HG03280 (cell line): Measurements from ENCODE around the gene C2orf78.
"Not testable (repeated sequence)": the region's sequence is repeated elsewhere in the genome, so short reads cannot be mapped to it uniquely, and the experiment has no call there.

Experiments
- ATAC-seq: cut with Tn5 transposase; IDR thresholded peaks from one replicate; pipeline ENCODE4 v1.9.1; 2021; ENCODE audit warnings: mild to moderate bottlenecking, moderate library complexity; ENCODE audit not compliant: unreplicated experiment

C2orf78 gene, protein sequence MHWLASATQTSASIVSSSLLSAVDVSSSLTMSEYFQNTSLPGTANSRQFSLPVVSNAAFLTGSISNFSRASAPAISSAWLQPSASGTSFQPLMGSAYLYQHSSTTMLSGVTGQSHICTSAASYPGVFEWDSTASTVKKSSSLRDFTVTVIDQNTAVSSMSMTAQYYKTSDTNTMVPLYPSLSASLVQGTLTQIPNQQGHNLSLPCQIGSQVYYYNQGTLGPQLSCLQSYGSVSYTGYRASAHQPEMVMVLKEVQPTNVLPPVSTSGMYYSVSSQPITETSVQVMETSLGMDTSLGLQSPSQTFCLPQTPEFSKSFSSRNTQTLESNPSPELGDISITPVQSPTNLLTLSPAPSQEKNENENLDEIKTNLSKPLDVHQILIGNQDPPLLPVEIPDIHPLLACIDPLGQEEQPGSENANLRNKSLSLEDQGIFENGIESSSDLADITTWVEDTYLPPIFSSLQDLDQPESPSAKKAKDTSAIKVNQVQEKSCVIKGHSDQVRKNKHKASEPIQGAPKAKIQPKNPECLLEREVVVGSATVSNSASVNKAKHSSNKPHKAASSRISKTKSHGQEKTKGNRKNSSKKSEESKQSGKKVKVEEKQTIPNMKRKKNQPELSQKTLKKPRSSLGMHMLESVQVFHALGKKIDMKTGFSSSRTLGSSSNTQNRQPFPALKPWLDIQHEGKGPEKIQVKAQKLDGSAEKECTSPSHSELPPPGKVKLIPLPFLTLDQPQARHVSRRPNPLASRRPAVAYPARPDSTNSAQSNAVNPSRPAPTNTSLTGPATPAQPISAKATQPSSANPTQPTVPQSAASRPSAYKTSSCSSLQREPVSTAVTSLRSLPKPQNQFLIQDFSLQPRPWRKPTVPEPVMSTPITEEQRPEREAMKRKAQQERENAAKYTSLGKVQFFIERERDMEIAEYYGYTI

DNA sequence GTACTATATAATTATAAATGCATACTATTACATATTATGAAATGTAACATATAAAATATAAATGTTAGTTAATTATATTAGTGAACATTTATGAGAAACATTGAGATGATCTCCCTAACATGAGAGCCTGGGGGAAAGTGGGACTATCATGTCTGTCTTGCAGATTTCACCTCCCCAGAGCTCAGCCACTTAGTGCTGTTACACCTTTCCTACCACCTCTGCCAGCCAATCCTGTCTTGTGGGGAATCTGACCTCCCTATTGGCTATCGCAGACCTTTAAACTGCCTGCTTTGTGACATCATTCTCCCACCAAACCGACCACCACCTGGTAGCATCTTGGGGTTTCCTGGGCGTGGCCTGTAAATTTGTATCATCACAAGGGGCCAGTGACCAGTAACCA lies at the start of gene C2orf78:
C2orf78 (plus strand) TSS at position 301 of the 400 bp plus-strand sequence. CDS start 127 bp downstream, outside the sequence.
- not testable (repeated sequence) for ATAC-seq

DNA sequence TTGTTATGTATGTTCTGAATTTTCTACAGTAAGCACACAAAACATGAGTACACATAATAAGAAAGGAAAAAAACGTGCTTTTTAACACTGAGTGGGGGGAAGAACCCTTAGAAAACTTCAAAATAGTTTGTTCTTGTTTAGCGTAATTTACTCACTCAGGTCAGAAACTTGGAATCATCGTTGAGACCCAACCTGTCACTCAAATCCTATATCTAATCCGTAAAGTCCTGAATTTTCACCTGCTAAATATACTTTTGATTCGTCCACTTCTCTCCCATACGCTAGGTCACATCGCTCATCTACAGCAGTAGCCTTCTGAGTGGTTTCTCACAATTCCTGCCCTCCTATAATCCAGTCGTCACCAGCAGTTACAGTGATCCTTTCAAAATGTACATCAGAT lies 47.6 kb upstream of the C2orf78 start:
- no peak for ATAC-seq

DNA sequence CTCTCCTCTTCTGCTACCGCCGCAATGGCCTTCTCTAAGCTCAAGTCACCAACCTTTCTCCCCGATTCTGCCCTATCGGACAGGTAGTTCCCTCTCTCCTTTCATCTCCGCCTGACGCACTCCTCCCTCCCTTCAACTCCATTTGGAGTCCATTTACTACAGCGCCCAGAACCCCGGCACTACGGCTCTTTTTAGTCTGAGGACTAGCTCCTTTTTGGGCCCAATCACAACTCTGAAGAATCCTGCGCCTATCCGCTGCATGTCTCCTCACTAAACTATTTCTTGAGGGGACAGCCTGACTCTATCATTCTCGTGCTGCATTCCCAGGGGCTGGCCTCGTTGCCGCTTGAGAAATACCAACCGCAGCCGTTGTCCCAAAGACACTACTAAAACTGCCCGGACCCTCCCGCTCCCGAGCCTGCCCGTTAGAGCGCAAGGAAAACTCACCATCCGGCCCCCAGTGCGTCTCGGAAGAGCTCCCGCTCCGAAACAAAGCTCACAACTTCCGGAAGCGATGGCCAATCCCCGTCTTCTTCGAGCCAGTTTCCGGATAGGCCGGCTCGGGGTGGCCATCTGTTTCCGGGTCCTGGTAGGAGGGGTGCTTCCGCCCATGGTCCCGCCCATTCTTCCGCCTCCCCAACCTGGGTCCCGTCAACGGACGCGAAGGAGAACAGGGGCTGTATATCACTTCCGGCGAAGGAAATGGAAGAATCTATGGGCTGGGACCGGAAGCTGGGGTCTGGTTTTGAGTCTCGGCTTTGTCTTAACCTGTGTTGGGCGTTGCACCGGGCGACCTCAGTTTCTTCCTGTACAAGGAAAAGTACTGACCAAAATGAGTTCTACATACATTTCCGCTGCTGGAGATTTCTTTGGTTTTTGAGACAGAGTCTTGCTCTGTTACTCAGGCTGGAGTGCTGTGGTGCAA lies 46.9 kb upstream of the C2orf78 start, which contains the start of gene TPRKB:
TPRKB (minus strand) TSS at position 491 of the 925 bp plus-strand sequence. CDS start 2,776 bp downstream, outside the sequence.
- peak; percentile 98 for ATAC-seq

DNA sequence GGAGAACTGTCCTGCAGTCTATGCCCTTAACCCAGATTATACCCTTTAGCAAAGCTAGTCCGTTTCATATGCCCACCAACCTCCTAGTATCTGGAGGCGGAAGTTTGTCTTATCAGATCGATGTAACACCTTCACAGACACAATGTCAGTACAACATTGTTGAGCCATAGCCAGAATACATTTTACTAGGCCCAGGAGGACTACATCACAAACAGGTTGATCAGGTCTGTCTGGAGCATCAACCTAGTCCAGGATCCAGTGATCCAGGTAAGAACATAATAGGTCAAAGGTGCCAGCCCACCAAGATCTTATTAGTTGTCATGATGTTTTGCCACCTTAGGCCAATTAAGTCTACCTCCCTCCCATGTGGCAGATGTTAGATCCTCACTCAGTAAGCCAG lies 44.9 kb upstream of the C2orf78 start:
- ATAC-seq, result no peak

DNA sequence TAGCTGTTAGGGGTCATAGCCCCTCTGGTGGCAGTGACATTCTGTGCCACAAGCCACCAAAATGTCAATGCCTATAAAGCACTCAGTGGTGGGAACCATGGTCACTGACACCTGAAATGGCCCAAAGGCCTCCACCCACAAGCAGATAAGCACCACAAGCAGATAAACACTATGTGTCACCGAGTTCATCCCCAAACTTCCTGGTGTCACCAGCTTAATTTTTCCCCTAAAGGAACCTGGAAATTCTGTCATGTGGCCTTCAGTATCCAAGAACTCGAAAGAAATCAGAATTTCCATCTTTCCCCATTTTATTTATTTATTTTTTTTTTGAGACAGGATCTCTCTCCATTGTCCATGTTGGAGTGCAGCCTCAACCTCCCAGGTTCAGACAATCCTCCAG lies 43.2 kb upstream of the C2orf78 start:
- ATAC-seq, result no peak

DNA sequence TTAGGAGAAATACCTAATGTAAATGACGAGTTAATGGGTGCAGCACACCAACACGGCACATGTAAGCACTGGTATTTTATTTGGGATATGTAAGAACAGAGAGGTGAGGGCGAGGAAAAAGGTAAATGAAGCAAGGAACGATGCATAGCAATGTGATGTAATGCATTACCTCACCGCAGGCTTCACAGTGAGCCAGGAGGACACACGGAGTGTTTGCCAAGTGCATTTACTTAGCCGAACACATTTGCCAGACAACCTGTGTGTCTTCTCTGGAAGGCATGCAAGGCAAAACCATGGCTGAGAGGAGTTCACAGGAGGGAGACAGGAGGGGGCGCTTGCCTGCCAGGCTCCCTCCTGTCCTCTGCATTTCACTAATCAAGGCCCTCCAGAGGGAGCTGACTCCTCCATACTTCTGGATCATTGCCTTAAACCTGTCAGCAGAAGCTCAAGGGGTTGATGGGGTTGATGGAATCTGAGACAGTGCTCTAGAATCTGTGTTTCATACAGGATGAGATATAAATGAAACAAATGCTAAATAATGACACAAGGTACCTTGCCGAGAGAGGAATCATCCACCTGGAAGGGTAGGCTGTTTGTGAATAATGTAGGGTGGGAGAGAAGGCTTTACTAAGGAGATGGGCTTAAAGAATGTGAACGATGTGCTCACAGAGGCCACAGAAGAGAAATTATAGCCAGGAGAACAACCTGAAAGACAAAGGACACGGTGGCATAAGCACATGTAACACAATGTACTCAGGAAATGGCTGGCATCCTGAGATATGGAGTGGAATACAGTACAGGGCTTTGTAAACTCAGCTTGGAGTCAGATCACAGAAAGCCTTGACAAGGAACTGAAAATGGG lies 37.7 kb upstream of the C2orf78 start:
- ATAC-seq, result no peak

DNA sequence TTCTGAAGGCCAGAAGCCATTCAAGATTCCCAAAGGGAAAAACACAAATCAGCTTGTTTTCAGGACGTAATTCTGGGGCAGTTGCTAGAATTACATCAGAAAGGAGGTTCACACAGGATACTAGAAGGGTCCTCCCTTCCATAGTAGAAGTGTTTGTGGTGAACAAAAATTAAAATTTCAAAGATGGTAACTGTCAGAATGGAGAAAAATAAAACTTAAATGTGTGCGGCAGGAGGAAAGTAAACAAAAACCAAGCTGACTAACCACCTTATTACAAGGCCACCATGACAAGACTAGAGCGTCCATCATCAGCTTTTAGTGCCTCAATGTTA lies 37.1 kb upstream of the C2orf78 start:
- no peak for ATAC-seq

DNA sequence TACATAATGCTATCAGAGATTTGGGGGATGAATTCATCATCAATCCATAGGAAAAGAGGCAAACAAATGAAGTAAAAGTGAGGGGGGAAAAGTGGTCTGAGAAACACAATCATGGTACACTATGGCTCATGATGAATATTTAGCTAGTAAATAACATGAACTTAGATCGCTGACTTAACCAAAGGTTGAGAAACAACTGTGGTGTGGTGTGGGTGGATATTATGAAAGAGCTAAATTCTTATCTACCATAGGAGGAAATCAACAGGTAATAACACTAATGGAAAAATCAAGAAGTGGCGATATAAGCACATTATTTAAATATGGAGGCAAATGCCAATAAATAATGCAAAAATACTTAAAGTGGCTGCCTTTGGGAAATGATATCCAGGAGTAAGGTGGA lies 34.7 kb upstream of the C2orf78 start:
- ATAC-seq, result no peak

DNA sequence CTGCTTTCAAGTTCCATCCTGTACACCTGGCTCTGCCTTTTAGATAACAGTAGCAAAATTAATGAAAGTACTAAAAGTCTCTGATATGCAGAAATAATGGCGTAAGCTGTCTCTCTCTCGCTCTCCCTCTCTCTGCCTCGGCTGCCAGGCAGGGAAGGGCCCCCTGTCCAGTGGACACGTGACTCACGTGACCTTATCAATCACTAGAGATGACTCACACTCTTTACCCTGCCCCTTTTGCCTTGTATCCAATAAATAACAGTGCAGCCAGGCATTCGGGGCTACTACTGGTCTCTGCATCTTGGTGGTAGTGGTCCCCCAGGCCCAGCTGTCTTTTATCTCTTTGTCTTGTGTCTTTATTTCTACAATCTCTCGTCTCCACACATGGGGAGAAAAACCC lies 29.7 kb upstream of the C2orf78 start:
- not testable (repeated sequence) for ATAC-seq

DNA sequence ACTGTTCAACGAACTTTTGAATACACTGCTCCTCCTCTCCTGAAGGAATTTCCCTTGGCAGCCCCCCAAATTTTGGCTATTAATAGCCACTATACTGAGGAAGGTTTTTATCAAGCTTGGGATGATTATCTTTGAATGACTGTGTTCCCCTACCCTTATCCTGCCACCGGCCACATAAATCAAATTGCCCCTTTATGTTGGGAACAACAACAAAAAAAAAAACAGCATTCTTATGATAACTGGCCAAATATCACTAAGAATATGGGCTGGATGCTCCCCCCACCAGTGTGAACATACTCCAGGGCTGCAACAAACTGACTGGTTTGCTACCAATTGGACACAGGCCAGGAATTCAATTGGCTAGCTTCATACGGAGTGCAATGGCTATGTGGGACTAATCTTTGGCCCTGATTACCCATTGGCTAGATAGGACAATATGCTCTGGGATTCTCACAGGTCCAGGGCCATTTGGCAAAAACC lies 24.7 kb upstream of the C2orf78 start:
- no peak for ATAC-seq

DNA sequence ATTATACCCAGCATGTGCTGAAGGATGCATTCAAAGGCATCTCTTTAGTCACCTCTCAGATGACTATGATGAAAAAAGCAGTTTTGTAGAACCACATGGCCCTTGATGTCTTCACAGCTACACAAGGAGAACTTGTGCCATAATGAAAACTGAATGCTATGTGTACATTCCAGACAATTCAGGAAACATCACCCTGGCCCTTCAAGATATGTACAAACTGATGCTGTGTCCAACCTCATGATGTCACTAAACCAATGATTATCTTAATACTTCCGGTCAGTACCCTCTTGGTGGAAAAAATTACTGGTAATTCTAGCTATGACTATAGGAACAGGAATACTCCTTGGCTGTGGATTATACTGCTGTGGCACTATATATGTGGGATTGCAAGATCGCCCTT lies 24.1 kb upstream of the C2orf78 start:
- ATAC-seq, result no peak

DNA sequence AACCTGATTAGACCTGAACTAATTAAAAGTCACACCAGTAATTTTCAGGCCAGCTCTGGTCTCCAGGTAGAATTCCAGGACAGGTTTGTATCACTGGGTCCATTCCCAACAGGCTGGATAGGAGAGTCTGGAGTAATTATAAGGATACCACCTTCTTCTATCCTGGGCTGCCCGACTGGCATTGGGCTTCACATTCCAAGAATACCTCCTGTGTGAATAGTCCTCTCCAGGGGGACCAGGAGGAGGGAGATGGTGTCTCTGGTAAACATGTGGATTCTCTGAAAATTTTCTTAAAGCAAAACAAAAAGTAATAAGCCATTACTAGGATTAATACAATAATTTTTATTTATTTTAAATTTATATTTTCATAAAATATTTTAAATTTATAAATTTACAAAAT lies 21.4 kb upstream of the C2orf78 start:
- ATAC-seq, result no peak

DNA sequence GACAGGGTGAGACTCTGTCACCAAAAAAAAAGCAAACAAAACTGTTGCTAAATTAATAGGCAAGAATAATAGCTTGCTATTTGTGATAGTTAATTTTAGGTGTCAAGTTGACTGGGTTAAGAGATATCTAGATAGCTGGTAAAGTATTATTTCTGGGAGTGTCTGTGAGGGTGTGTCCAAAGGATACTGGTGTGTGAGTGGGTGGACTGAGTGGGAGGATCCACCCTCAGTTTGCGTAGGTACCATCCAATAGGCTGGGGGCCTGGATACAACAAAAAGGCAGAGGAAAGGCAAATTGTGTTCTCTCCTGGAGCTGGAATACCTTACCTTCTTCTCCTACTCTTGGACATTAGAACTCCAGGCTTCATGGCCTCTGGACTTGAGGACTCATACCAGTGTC lies 19.0 kb upstream of the C2orf78 start:
- no peak for ATAC-seq

DNA sequence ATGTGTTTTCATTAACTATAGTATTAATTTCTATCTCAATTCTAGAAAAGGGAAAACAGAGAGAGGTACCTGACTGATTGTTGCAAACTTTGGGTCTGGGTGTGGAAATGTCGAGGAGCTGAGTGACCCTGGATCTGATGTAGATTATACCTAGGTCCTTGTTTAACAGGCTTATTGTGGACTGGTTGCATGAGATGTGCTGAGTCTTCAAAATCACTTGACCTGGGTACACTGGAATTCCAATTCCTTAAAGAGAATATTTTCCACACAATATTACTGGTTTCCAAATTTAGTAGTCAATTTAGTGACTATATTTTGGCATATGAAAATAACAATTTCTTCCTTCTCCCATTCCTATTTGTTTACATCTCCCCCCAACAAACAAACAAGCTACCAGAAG lies 17.6 kb upstream of the C2orf78 start:
- no peak for ATAC-seq

DNA sequence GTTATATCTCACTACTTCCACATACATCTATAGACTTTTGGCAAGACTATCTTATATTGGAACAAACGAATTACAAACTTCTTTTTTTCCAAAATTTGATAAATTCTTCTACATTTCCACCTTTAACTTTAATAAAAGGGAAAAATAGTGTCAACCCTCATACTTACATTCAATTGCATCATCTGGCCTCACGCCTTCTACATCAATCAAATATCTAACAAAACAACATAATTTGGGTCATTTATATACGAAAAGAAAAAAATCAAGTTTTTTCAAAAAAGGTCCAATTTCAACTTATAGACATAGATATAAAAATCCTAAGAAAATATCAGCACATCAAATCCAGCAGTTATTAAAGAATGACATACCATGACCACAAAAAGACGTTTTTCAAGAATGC lies 17.0 kb upstream of the C2orf78 start:
- no peak for ATAC-seq

DNA sequence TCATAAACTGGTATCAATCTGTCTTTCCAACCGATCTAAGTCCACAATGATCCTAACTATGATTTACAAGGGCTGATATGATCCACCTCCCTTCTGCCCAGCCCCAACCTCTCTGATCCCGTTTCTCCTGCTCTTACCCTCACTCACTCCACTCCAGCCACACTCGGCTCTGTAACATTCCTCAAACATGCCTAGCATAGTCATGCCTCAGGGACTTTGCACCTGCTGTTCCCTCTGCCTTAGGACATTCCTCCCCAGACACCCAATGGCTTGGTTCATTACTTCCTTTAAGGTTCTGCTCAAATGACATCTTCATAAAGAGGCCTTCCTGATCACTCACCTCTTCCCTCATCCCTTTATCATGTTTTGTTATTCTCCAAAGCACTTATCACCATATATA lies 13.3 kb upstream of the C2orf78 start:
- no peak for ATAC-seq

DNA sequence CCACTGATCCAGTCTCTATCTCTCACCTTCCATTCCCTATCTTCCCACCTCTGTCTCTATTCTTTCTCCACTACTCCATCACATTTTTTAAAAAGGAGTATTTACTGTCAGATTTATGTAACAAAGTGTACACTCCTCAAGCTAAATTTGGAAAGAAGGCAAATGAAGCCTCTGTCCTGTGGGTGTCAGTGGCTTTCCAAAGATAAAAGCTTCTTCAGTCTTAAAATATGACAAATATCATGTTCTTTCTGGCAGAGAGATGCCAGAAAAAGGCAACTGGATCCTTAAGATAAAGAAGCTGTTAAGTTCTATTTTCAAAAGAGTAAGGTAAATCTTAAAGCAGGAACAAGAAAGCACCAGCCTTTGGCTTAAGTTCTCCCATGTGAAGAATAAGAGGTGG lies 11.2 kb upstream of the C2orf78 start:
- ATAC-seq, result no peak

DNA sequence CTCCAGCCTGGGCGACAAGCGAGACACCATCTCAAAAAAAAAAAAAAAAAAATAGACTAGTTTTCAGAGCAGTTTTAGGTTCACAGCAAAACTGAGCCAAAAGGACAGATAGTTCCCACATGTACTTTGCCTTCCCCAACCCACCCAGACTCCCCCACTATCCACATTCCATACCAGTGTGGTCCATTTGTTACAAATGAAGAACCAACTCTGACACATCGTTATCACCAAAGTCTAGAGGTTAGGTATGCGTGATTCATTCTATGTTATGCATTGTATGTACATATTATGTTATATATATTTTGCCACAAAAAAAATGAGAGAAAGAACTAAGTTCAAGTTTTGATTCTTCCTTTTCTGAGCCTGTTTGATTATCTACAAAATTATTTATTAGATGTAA lies 7.6 kb upstream of the C2orf78 start:
- no peak for ATAC-seq

DNA sequence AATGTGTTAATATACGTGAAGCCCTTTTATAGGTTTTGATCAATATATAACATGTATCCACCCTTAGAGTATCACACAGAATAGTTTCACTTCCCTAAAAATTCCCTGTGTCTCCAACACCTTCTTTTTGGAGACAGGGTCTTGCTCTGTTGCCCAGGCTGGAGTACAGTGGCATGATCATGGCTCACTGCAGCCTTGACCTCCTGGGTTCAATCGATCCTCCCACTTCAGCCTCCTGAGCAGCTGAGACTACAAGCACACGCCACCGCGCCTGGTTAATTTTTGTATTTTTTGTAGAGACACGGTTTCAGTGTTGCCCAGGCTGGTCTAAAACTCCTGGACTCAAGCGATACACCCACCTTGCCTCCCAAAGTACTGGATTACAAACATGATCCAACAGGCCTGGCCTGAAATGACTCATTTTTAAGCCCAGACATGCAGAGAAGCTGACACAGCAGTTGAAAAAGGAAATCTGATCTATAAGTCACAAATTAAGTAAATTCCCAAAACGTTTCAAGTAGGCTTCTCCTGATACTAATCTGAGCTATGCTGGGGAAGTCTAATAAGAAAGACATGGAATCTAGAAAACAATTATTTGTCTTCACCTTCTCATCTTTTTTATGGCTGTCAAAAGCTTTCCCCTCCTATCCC lies 7.0 kb upstream of the C2orf78 start:
- ATAC-seq, result no peak
